GM21723 (cell line): ENCODE measurements around the gene MRPL17.

Source experiments
- ATAC-seq: cut with Tn5 transposase; IDR thresholded peaks from one replicate; pipeline ENCODE4 v1.9.1; 2021; ENCODE audit warnings: mild to moderate bottlenecking, moderate library complexity; ENCODE audit not compliant: unreplicated experiment

Gene MRPL17

GRCh38 chr11:6655020-6655789 is 27.9 kb downstream of the MRPL17 start:
- no peak for ATAC-seq

- ATAC-seq, result no peak
These were observed 28.7 kb downstream of the MRPL17 start for GRCh38 chr11:6654281-6655019.

- ATAC-seq, result no peak
These were observed 29.5 kb downstream of the MRPL17 start for GRCh38 chr11:6653656-6654055.

- ATAC-seq, result no peak
These were observed 30.0 kb downstream of the MRPL17 start for GRCh38 chr11:6653097-6653496.

- no peak for ATAC-seq
These were observed 31.0 kb downstream of the MRPL17 start for GRCh38 chr11:6652182-6652581.

GRCh38 chr11:6650980-6651379 is 32.2 kb downstream of the MRPL17 start:
- no peak for ATAC-seq

- no peak for ATAC-seq
These were observed 33.0 kb downstream of the MRPL17 start for GRCh38 chr11:6650104-6650503.

GRCh38 chr11:6648501-6648900 is 34.6 kb downstream of the MRPL17 start:
- no peak for ATAC-seq

GRCh38 chr11:6647836-6648235 is 35.3 kb downstream of the MRPL17 start:
- ATAC-seq, result no peak

- peak; percentile 89 for ATAC-seq
These were observed 36.0 kb downstream of the MRPL17 start for GRCh38 chr11:6646918-6647679.

GRCh38 chr11:6646576-6646917 is 36.6 kb downstream of the MRPL17 start:
- no peak for ATAC-seq

- no peak for ATAC-seq
These were observed 37.1 kb downstream of the MRPL17 start for GRCh38 chr11:6646071-6646470.

- ATAC-seq, result no peak
These were observed 40.2 kb downstream of the MRPL17 start for GRCh38 chr11:6642957-6643356.

- ATAC-seq, result no peak
These were observed 42.0 kb downstream of the MRPL17 start for GRCh38 chr11:6640985-6641701.

GRCh38 chr11:6640036-6640984 is 42.8 kb downstream of the MRPL17 start:
- ATAC-seq, result no peak

GRCh38 chr11:6638429-6638828 is 44.7 kb downstream of the MRPL17 start:
- ATAC-seq, result no peak

GRCh38 chr11:6637871-6638270 is 45.3 kb downstream of the MRPL17 start:
- ATAC-seq, result no peak

- ATAC-seq, result no peak
These were observed 46.7 kb downstream of the MRPL17 start for GRCh38 chr11:6636480-6636879.

GRCh38 chr11:6635082-6635932 is 47.8 kb downstream of the MRPL17 start:
- ATAC-seq, result no peak
